Stimulated activated CD8-positive, alpha-beta memory T cell treated with anti-CD3 and anti-CD28 coated beads, Interleukin-7, amount 100 ng/mL, for 1 hour (primary cell): ENCODE measurements around the gene NAA38.

Experiments used
- DNase-seq, 2 donors: peaks; one replicate each; pipeline ENCODE4 v3.0.0-alpha.2; 2020; ENCODE audit warnings: low read depth in 2 of 2

The NAA38 gene

DNA sequence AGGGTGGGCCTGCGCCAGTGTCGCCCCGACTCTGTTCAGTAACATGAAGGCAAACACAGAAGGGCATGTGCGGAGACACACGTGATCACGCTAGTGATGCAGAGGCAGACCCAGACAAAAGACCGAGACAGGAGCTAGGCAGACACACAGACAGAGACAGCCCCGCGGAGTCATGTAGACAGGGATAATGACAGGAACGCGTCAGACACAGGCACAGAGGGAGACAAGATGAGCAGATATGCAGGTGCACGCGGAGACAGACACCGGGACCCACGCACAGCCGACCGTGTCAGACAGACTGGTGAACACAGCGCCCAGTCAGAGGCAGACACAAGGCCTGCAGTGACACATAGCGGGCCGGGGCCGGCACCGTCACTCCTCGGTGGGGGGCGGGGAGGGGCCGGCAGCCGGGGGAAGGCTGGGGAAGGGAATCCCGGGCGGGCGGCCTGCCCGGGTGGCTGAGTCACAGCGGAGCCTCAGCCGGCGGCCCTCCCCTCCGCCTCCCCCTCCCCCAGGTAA is 15.9 kb downstream of the NAA38 start:
- DNase-seq: peak; percentile 88

DNA sequence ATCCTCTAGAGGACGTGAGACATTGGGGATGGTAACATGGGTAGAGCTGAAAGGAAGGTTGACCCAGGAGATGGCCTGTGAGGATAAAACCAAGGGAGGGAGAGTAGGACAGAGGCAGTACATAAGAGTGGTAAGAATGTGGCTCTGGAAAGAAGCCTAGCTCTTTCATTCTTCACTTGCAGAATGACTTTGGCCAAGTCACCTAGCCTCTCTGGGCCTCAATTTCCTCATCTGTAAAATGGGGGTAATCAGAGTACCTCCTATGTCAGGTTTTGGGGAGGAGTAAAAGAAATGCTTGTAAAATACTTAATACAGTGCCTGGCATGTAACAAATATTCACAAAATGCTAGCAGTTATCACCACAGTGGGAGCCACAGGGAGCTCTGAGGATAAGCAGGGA is 16.5 kb downstream of the NAA38 start:
- no peak for DNase-seq

DNA sequence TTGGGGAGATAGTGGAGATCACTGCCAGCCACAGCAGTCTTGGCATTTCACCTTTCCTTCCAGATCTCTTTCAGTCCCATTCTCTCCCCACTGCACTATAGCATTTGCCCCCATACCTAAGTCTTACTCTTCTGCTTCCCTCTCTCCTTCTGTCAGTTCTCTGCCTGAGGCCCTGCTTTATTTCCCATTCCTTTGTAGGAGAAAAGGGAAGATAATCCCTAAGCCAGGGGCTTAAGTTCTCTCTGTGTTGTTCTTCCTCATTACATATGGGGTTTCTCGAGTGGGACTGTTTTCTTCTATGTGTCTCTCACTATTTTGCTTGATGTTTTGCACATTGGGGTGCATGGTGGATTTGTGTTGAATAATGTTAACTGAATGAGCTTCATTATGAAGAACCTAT is 16.9 kb downstream of the NAA38 start:
- DNase-seq: no peak

- no peak for DNase-seq
These were observed 17.5 kb downstream of the NAA38 start for GRCh38 chr17:7839876-7840261.

GRCh38 chr17:7839190-7839875 is 18.0 kb downstream of the NAA38 start:
- DNase-seq: no peak

DNA sequence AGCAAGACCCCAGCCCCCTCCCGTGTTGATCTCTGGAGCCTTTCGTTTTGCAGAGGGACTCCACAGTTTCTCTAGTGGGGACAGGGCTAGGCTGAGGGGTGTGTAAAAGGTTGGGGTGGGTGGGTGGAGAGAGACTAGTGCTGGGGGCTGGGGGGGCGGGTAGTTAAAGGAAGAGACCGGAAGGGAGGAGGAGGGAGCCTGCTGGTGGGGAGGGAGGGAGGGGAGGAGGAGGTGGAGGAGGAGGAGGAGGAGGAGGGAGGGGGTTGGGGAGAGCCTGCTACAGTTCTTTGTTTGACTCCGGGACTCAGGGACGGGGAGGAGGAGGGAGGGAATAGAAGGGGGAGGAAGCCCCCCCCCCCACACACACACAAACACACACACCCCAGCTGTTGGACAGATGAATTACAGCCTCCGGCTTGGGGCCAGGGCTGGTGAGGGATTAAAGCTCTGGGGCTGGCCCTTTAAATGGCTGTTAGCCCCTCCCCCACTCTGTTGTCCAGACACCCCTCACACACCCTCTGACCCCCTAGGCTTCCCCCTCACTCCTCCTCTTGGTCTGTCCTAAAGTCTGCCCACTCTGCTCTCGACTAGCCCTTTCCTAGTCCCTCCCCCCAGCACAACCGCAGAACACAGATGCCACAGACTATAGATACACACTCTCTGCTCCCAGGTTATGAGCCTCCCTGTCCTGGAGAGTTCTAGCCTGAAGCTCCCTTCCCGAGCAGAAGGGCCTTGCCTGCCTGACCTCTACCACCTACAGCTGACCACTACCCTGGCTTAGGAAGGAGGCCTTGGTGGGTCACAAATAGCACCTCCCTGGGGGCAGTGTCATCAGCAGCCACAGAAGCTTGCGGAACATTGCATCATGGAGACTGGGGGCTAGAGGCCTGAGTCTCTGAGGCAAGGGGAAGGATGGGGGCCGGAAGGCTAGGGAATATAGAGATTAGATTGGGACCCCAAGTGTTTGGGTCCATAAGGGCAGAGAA is 19.0 kb downstream of the NAA38 start:
- no peak for DNase-seq

DNA sequence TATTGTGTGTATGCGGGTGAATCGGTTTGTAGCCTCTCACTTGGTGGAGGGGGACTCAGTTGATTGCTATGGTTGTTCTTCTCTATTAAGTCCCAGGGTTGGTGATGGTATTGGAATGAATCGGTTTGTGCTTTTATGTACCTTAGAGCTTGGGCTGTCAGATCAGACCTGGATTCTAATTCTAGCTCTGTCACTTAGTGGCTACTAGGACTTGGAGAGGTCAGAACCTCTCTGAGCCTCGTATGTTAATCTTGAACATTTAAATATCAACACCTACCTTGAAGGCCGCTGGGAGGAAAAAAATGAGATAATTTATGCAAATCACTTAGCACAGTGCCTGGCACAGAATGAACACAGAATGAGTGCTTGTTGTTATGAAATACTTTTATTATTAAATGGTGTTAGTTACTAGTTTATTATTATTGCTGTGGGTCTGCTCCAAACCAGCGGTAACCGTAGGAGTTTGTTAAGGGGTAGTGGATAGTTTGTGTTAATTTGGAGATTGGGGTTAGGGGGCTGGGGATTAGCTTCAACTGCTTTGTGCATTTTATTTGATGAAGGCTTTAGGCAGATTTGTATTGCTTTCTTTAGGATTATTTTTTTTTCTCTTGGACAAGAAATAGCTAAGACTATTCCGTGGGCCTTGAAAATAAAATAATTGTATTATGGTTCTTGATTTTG is 19.8 kb downstream of the NAA38 start:
- no peak for DNase-seq

- no peak for DNase-seq
These were observed 20.6 kb downstream of the NAA38 start for GRCh38 chr17:7836596-7837407.

- DNase-seq: no peak
These were observed 21.4 kb downstream of the NAA38 start for GRCh38 chr17:7835814-7836595.

- DNase-seq: peak; percentile 63 to 70
These were observed 22.2 kb downstream of the NAA38 start for GRCh38 chr17:7834957-7835813.

DNA sequence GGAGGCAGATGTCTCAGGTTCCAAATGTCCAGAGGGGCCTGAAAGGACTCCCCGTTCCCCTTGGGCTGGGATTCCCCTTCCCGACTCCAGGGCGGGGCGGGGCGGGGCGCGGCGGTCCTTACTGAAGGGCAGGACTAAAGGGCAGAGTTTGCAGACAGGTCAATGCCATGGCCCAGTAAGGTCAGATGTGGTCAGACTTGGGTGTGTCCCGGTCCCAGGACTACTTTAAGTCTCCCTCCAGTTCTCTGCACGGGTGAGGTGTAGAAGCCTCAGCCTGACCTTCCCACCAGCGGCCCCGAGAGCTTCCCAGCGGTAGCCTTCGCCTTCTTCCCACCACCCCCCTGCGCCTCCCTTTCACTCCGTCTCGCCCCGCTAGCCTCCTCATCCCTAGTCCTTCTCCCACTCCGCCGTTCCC is 22.8 kb downstream of the NAA38 start:
- no peak for DNase-seq

GRCh38 chr17:7833795-7834541 is 23.4 kb downstream of the NAA38 start, which contains the start of gene KDM6B:
Gene KDM6B, plus strand, starts transcription at chr17:7834217. Its CDS starts 11,338 bp downstream, at chr17:7845555.
- DNase-seq: peak; percentile 73 to 75

DNA sequence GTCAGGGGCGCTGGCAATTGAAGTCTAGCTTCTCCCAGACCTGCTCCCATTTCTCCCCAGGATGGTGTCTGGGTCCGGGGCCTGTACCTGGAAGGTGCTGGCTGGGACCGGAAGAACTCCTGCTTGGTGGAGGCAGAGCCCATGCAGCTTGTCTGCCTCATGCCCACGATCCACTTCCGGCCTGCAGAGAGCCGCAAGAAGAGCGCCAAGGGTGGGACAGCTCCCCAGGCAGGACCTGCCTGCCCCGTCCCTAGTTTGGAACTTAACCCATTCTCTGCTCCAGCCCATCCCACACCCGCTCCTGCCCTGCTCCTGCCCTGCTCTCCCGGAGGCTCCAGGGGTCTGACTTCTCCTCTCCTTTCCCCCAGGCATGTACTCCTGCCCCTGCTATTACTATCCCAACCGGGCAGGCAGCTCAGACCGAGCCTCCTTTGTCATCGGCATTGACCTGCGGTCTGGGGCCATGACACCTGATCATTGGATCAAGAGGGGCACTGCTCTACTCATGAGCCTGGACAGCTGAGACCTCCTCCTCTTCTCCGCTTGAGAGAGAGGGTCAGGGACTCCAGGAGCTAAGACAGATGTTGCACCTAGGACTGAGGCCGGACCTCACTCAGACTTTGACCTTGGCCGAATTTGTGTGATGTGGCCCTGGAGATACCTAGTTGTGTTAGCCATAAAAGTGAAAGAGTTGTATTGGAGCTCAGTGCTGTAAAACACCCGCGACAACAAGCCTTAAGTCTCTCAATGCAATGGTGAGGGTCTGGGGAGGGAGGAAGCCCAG is 24.2 kb downstream of the NAA38 start:
- no peak for DNase-seq

GRCh38 chr17:7832431-7832830 is 24.9 kb downstream of the NAA38 start:
- DNase-seq: no peak

DNA sequence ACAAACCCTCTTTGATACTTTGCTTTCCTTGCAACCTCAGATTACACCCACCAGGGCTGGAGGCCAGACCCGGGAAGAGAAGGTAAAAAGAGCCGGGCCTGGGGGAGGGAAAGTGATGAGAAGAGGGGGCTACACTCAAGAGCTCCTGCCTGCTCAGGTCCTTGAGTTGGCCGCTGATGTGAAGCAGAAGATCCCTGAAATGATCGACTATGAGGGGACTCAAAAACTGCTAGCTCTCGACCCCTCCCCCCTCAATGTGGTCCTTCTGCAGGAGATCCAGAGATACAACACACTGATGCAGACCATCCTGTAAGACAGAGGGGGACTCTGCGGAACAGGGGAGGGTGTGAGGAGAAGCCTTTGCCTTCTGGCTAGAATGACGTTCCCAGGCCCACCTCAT is 26.1 kb downstream of the NAA38 start:
- DNase-seq: no peak

- no peak for DNase-seq
These were observed 26.7 kb downstream of the NAA38 start for GRCh38 chr17:7830616-7831015.

GRCh38 chr17:7825206-7825990 is 32.0 kb downstream of the NAA38 start:
- DNase-seq: no peak
